Measurements from ENCODE around the gene FOXN1. TPM values are rescaled to one million over a fixed set of nuclear protein-coding genes. Genes with fewer than 3 reads are reported as not detected.

FOXN1 gene
- total RNA-seq, 1 donor from 2014 or later, result not detected

GRCh38 chr17:28469376-28469775 lies 36.8 kb upstream of the FOXN1 start:
- no peak overlapping the region for H2AFZ ChIP-seq (ENCODE audit: low read depth, low read length)
- TF ChIP-seq CTCF (IDR thresholded peaks at IDR 0.05; ENCODE audit: insufficient read depth, low read depth, low read length) (no peak), EZH2 (IDR thresholded peaks at IDR 0.05; ENCODE audit: insufficient read depth, low read length) (no peak)
- H3K36me3 ChIP-seq (ENCODE audit: insufficient read depth, low read length), result no peaks in the 10 kb centered on the region
- H3K27me3 Mint-ChIP-seq (ENCODE audit: low read depth, unreplicated experiment), result peaks cover 63% of the 10 kb centered on the region
- no peak overlapping the region for H3K4me3 Mint-ChIP-seq (ENCODE audit: unreplicated experiment)
- H3K36me3 Mint-ChIP-seq (ENCODE audit: low read depth, unreplicated experiment), result peaks cover 3% of the 10 kb centered on the region
- H3K9me3 Mint-ChIP-seq (ENCODE audit: unreplicated experiment), result peaks cover 2% of the 10 kb centered on the region
- FAIRE-seq (no peak), DNase-seq (ENCODE audit: low read depth) (no peak)
- no peak overlapping the region for H3K27ac ChIP-seq (ENCODE audit: low read depth, low read length)
- peaks cover 25% of the 10 kb centered on the region for H3K4me1 Mint-ChIP-seq (ENCODE audit: low read depth, unreplicated experiment)
- H3K9ac ChIP-seq (ENCODE audit: low read length), result no peak overlapping the region
- H4K20me1 ChIP-seq (ENCODE audit: insufficient read depth, low read length), result no peaks in the 10 kb centered on the region
- no peaks in the 10 kb centered on the region for H3K9me3 ChIP-seq (ENCODE audit: insufficient read depth, low read depth, low read length)
- no peaks in the 10 kb centered on the region for H3K79me2 ChIP-seq (ENCODE audit: insufficient read depth, low read length)
- peaks cover 43% of the 10 kb centered on the region for H3K27me3 ChIP-seq (ENCODE audit: insufficient read depth, low read length)
- H3K4me1 ChIP-seq (ENCODE audit: insufficient read depth, low read length), result no peaks in the 10 kb centered on the region
- H3K4me3 ChIP-seq (ENCODE audit: insufficient read depth, low read depth, low read length), result no peak overlapping the region
- no peak overlapping the region for H3K27ac Mint-ChIP-seq (ENCODE audit: unreplicated experiment)
- H3K4me2 ChIP-seq (ENCODE audit: low read length), result no peak overlapping the region

GRCh38 chr17:28470266-28470913 lies 35.8 kb upstream of the FOXN1 start:
- Mint-ChIP-seq H3K4me1 (ENCODE audit: low read depth, unreplicated experiment) (peaks cover 28% of the 10 kb centered on the region), H3K9me3 (ENCODE audit: unreplicated experiment) (peaks cover 2% of the 10 kb centered on the region), H3K27ac (ENCODE audit: unreplicated experiment) (no peak overlapping the region), H3K4me3 (ENCODE audit: unreplicated experiment) (no peak overlapping the region), H3K27me3 (ENCODE audit: low read depth, unreplicated experiment) (peaks cover 62% of the 10 kb centered on the region), H3K36me3 (ENCODE audit: low read depth, unreplicated experiment) (peaks cover 3% of the 10 kb centered on the region)
- H3K4me3 ChIP-seq (ENCODE audit: insufficient read depth, low read depth, low read length), result no peak overlapping the region
- no peaks in the 10 kb centered on the region for H3K36me3 ChIP-seq (ENCODE audit: insufficient read depth, low read length)
- H2AFZ ChIP-seq (ENCODE audit: low read depth, low read length), result no peak overlapping the region
- H3K27ac ChIP-seq (ENCODE audit: low read depth, low read length), result no peak overlapping the region
- TF ChIP-seq EZH2 (IDR thresholded peaks at IDR 0.05; ENCODE audit: insufficient read depth, low read length) (no peak), CTCF (IDR thresholded peaks at IDR 0.05; ENCODE audit: insufficient read depth, low read depth, low read length) (no peak)
- no peak overlapping the region for H3K4me2 ChIP-seq (ENCODE audit: low read length)
- no peaks in the 10 kb centered on the region for H3K79me2 ChIP-seq (ENCODE audit: insufficient read depth, low read length)
- H3K9ac ChIP-seq (ENCODE audit: low read length), result no peak overlapping the region
- H3K4me1 ChIP-seq (ENCODE audit: insufficient read depth, low read length), result no peaks in the 10 kb centered on the region
- FAIRE-seq (no peak), DNase-seq (ENCODE audit: low read depth) (no peak)
- peaks cover 40% of the 10 kb centered on the region for H3K27me3 ChIP-seq (ENCODE audit: insufficient read depth, low read length)
- H3K9me3 ChIP-seq (ENCODE audit: insufficient read depth, low read depth, low read length), result no peaks in the 10 kb centered on the region
- no peaks in the 10 kb centered on the region for H4K20me1 ChIP-seq (ENCODE audit: insufficient read depth, low read length)

- no peak overlapping the region for H3K4me2 ChIP-seq (ENCODE audit: low read length)
- no peaks in the 10 kb centered on the region for H3K4me1 ChIP-seq (ENCODE audit: insufficient read depth, low read length)
- no peaks in the 10 kb centered on the region for H3K36me3 ChIP-seq (ENCODE audit: insufficient read depth, low read length)
- H2AFZ ChIP-seq (ENCODE audit: low read depth, low read length), result no peak overlapping the region
- DNase-seq (ENCODE audit: low read depth), result no peak
- H3K4me1 Mint-ChIP-seq (ENCODE audit: low read depth, unreplicated experiment), result peaks cover 30% of the 10 kb centered on the region
- H4K20me1 ChIP-seq (ENCODE audit: insufficient read depth, low read length), result no peaks in the 10 kb centered on the region
- no peaks in the 10 kb centered on the region for H3K79me2 ChIP-seq (ENCODE audit: insufficient read depth, low read length)
- no peak overlapping the region for H3K27ac Mint-ChIP-seq (ENCODE audit: unreplicated experiment)
- peaks cover 58% of the 10 kb centered on the region for H3K27me3 Mint-ChIP-seq (ENCODE audit: low read depth, unreplicated experiment)
- no peak for FAIRE-seq
- no peak overlapping the region for H3K4me3 Mint-ChIP-seq (ENCODE audit: unreplicated experiment)
- no peak overlapping the region for H3K9ac ChIP-seq (ENCODE audit: low read length)
- no peak overlapping the region for H3K27ac ChIP-seq (ENCODE audit: low read depth, low read length)
- peaks cover 40% of the 10 kb centered on the region for H3K27me3 ChIP-seq (ENCODE audit: insufficient read depth, low read length)
- no peaks in the 10 kb centered on the region for H3K9me3 ChIP-seq (ENCODE audit: insufficient read depth, low read depth, low read length)
- H3K9me3 Mint-ChIP-seq (ENCODE audit: unreplicated experiment), result peaks cover 2% of the 10 kb centered on the region
- peaks cover 3% of the 10 kb centered on the region for H3K36me3 Mint-ChIP-seq (ENCODE audit: low read depth, unreplicated experiment)
- no peak overlapping the region for H3K4me3 ChIP-seq (ENCODE audit: insufficient read depth, low read depth, low read length)
- TF ChIP-seq EZH2 (IDR thresholded peaks at IDR 0.05; ENCODE audit: insufficient read depth, low read length) (no peak), CTCF (IDR thresholded peaks at IDR 0.05; ENCODE audit: insufficient read depth, low read depth, low read length) (no peak)
These were observed 35.2 kb upstream of the FOXN1 start for GRCh38 chr17:28470914-28471366.

Measured in astrocyte (in vitro differentiated cells and primary cell).